Stomach (tissue), 4 donors: ENCODE results near the gene GLB1L3.

Source experiments
- EP300 ChIP-seq: sonication (generic); formaldehyde crosslinking; IDR thresholded peaks from one replicate; pipeline ENCODE4 v1.6.1; 2017; ENCODE audit warnings: antibody characterized with exemption
- TF ChIP-seq, protein P1 (sequence below), 7 experiments: fragments of 450-650 bp in 4 of 7; fragments of 200-600 bp in 3 of 7; sonication (generic) in 3 of 7; IDR thresholded peaks; one replicate each; pipeline ENCODE4 v1.5.1; 2016 to 2019; ENCODE audit warnings: antibody characterized with exemption in 7 of 7, control low read depth in 2 of 7, mild to moderate bottlenecking in 1 of 7

DNA sequence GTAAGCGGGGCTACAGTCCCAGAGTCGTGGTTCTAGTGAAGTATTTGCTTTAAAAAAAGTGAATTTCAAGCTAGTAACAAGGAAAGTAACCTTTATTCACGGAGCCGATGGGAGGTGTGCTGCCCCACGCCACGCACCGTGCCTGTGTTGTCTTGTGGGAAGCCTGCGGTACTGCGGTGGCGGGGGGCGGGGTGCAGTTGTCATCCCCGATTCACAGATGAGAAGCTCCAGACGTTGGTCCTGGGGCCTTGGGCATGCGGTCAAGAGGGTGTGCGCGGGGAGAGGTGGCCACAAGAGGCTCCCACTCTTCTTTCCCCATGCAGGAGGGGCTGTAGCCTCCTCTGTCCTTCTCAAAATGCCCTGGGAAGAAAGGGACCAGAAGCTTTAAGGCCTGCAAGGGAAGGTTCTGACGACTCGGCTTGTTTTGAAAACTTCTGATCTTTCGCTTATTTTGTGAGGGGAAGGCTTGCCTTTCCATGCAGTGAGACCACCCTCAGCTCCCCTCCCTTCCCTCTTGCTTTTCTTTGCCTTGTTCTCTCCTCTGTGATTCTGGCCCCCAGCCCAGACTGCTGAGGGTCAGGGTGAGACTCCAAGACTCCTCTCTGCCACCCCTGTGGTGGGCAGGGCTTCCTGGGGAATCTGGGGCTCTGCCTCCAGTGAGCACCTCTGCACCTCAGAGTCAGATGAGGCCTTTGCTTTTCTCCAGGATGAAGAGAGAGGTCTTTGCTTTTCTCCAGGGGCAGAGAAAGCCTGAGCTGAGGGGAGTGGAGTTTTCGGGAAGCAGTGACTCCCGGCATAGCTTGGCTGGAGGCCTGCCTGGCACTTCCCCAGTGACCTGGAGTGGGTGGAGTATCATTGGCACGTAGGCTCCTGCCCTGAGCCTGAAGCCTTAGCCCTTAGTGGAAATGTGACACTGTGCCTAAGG is 6.2 kb downstream of the GLB1L3 start:
- TF ChIP-seq, protein P1, sequence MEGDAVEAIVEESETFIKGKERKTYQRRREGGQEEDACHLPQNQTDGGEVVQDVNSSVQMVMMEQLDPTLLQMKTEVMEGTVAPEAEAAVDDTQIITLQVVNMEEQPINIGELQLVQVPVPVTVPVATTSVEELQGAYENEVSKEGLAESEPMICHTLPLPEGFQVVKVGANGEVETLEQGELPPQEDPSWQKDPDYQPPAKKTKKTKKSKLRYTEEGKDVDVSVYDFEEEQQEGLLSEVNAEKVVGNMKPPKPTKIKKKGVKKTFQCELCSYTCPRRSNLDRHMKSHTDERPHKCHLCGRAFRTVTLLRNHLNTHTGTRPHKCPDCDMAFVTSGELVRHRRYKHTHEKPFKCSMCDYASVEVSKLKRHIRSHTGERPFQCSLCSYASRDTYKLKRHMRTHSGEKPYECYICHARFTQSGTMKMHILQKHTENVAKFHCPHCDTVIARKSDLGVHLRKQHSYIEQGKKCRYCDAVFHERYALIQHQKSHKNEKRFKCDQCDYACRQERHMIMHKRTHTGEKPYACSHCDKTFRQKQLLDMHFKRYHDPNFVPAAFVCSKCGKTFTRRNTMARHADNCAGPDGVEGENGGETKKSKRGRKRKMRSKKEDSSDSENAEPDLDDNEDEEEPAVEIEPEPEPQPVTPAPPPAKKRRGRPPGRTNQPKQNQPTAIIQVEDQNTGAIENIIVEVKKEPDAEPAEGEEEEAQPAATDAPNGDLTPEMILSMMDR (IDR thresholded peaks at IDR 0.05) = no peak
- TF ChIP-seq EP300 = no peak
